Choroid plexus epithelial cell (primary cell): ENCODE data around the gene RAPGEF5.
A peak's percentile ranks its signal among the peaks of the same experiment; 100 is the strongest.

Experiments
- DNase-seq: peaks from one replicate; pipeline ENCODE4 v3.0.0-alpha.2; 2010; ENCODE audit warnings: low read depth
- H3K4me3 ChIP-seq: 2 replicates; pipeline ENCODE4 v1.5.1; 2011; ENCODE audit warnings: low read depth, mild to moderate bottlenecking, control low read depth, low read length, moderate library complexity
- CTCF ChIP-seq: conservative IDR thresholded peaks from 2 replicates; pipeline ENCODE4 v1.5.1; 2011; ENCODE audit warnings: low read depth, mild to moderate bottlenecking, control low read depth, inconsistent platforms, low read length, moderate library complexity

Gene RAPGEF5

GRCh38 chr7:22220941-22221340 is 136.0 kb downstream of the RAPGEF5 start:
- no peak overlapping the region for H3K4me3 ChIP-seq
- peak; percentile 41 for DNase-seq
- no peak for TF ChIP-seq CTCF

- H3K4me3 ChIP-seq: peak overlapping the region; percentile 24
- DNase-seq: peak; percentile 73
- TF ChIP-seq CTCF: no peak
Measured at GRCh38 chr7:22219739-22220493, 137.0 kb downstream of the RAPGEF5 start.

- DNase-seq: peak; percentile 26
- TF ChIP-seq CTCF: no peak
- H3K4me3 ChIP-seq: peak overlapping the region; percentile 24
Measured at GRCh38 chr7:22219036-22219435, 137.9 kb downstream of the RAPGEF5 start.

GRCh38 chr7:22216832-22217475 is 140.0 kb downstream of the RAPGEF5 start:
- TF ChIP-seq CTCF: no peak
- no peak for DNase-seq
- H3K4me3 ChIP-seq: no peak overlapping the region

GRCh38 chr7:22216309-22216708 is 140.6 kb downstream of the RAPGEF5 start:
- no peak overlapping the region for H3K4me3 ChIP-seq
- TF ChIP-seq CTCF: no peak
- no peak for DNase-seq

- no peak for DNase-seq
- no peak for TF ChIP-seq CTCF
Measured at GRCh38 chr7:22214000-22214399, 143.0 kb downstream of the RAPGEF5 start.

GRCh38 chr7:22213081-22213480 is 143.9 kb downstream of the RAPGEF5 start:
- H3K4me3 ChIP-seq: no peak overlapping the region
- TF ChIP-seq CTCF: no peak
- DNase-seq: no peak

More at GRCh38 chr7:22214000-22214399, 143.0 kb downstream of the RAPGEF5 start:
- no peak overlapping the region for H3K4me3 ChIP-seq
